AG04449 (cell line): ENCODE results near the gene TGM6.

Experiments used
- CTCF ChIA-PET: fragments of 350-600 bp; formaldehyde crosslinking; extraction: SDS; loops from one replicate; lab custom pipeline; 2021; ENCODE audit warnings: antibody characterized with exemption; lab: Yijun Ruan, JAX
- POLR2A ChIA-PET: fragments of 400-600, 350-600 bp; formaldehyde crosslinking; extraction: SDS; loops from one replicate; lab custom pipeline; 2020; ENCODE audit warnings: antibody characterized with exemption, inconsistent platforms; lab: Yijun Ruan, JAX
- DNase-seq: peaks from one replicate; pipeline ENCODE4 v3.0.0-alpha.2; 2010; ENCODE audit warnings: low read depth, low spot score
- H3K4me3 ChIP-seq: 2 replicates; pipeline ENCODE4 v1.5.1; 2011; ENCODE audit warnings: low read depth, mild to moderate bottlenecking, control low read depth, low read length
- CTCF ChIP-seq: IDR thresholded peaks from one replicate; pipeline ENCODE4 v1.5.1; 2011; ENCODE audit warnings: mild to moderate bottlenecking, moderate library complexity, low read length, control low read depth, inconsistent platforms; ENCODE audit not compliant: insufficient read depth; ENCODE audit errors: missing control alignments

The TGM6 gene

GRCh38 chr20:2379511-2380229 lies 1.0 kb upstream of the TGM6 start:
- no peak for DNase-seq
- no peak overlapping the region for H3K4me3 ChIP-seq
- CTCF ChIA-PET, result interaction anchor here (1.4 kb wide), 1 partner anchor 31 kb away, joined by 4 read pairs; no protein-coding TSS in a partner anchor
- no peak for TF ChIP-seq CTCF
- POLR2A ChIA-PET, result no interaction called here

GRCh38 chr20:2381303-2381702 lies 602 bp downstream of the TGM6 start:
- ChIA-PET POLR2A (no interaction called here), CTCF (interaction anchor here (0.8 to 2.0 kb wide), 3 partner anchors 23 to 174 kb away, joined by 3 to 6 read pairs (median 3); no protein-coding TSS in a partner anchor)
- no peak for TF ChIP-seq CTCF
- no peak overlapping the region for H3K4me3 ChIP-seq
- DNase-seq, result no peak

- CTCF ChIA-PET, result interaction anchor here (0.7 to 7.2 kb wide), 4 partner anchors 8 to 175 kb away, joined by 3 to 57 read pairs (median 6); no protein-coding TSS in a partner anchor
- POLR2A ChIA-PET, result no interaction called here
These were observed 2.1 kb downstream of the TGM6 start for GRCh38 chr20:2382833-2383232.

GRCh38 chr20:2385026-2385425 lies 4.3 kb downstream of the TGM6 start:
- no peak for DNase-seq
- TF ChIP-seq CTCF, result no peak
- no peak overlapping the region for H3K4me3 ChIP-seq
- ChIA-PET CTCF (interaction anchor here (1.0 to 7.2 kb wide), 6 partner anchors 12 to 177 kb away, joined by 3 to 57 read pairs (median 4); no protein-coding TSS in a partner anchor), POLR2A (no interaction called here)

More at GRCh38 chr20:2382833-2383232, 2.1 kb downstream of the TGM6 start:
- DNase-seq, result no peak
- no peak overlapping the region for H3K4me3 ChIP-seq
- TF ChIP-seq CTCF, result no peak

GRCh38 chr20:2385496-2385895 lies 4.8 kb downstream of the TGM6 start:
- ChIA-PET POLR2A (interaction anchor here (1.5 kb wide), 1 partner anchor 71 kb away, joined by 3 read pairs; no protein-coding TSS in a partner anchor), CTCF (interaction anchor here (0.8 to 7.2 kb wide), 6 partner anchors 10 to 178 kb away, joined by 3 to 57 read pairs (median 6); no protein-coding TSS in a partner anchor)
- TF ChIP-seq CTCF, result no peak
- H3K4me3 ChIP-seq, result no peak overlapping the region
- DNase-seq, result no peak
